Body of pancreas (tissue), 4 donors: ENCODE measurements around the gene CAMTA1. TPM values are rescaled to one million over a fixed set of nuclear protein-coding genes. Genes with fewer than 3 reads are reported as not detected.

Source experiments
- ATAC-seq: fragments of 150-250 bp; one replicate; pipeline ENCODE4 v1.9.1; 2016
- DNase-seq, 4 donors: peaks; one replicate each; pipeline ENCODE4 v3.0.0-alpha.2; 2019
- H3K27ac ChIP-seq, 4 donors: fragments of 200-600 bp; sonication (generic); 1 replicate in 3 of 4; 2 replicates in 1 of 4; pipeline versions ENCODE4 v1.5.1 to v1.6.1; 2016 to 2019; ENCODE audit warnings: mild to moderate bottlenecking in 1 of 4, mixed read lengths in 1 of 4, moderate library complexity in 1 of 4
- H3K27me3 ChIP-seq, 2 donors: fragments of 200-600 bp; sonication (generic); one replicate each; pipeline ENCODE4 v1.6.0; 2016; ENCODE audit warnings: mild to moderate bottlenecking in 1 of 2
- H3K36me3 ChIP-seq, 2 donors: fragments of 200-600 bp; sonication (generic); replicated peaks in 1 of 2; 2 replicates each; pipeline ENCODE4 v1.5.1; 2016; ENCODE audit warnings: low read depth in 2 of 2; ENCODE audit not compliant: insufficient read depth in 1 of 2
- H3K4me1 ChIP-seq: fragments of 200-600 bp; sonication (generic); one replicate; pipeline ENCODE4 v1.6.0; 2016
- H3K4me3 ChIP-seq, 2 donors: fragments of 200-600 bp; sonication (generic); 1 replicate in 1 of 2; 2 replicates in 1 of 2; pipeline ENCODE4 v1.5.1; 2016 to 2019
- H3K9me3 ChIP-seq, 3 donors: fragments of 200-600 bp; sonication (generic); 1 replicate in 2 of 3; 2 replicates in 1 of 3; pipeline ENCODE4 v1.5.1; 2016
- CTCF ChIP-seq, 7 experiments: fragments of 450-650 bp in 4 of 7; fragments of 200-600 bp in 3 of 7; sonication (generic) in 3 of 7; IDR thresholded peaks; one replicate each; pipeline ENCODE4 v1.5.1; 2016 to 2019; ENCODE audit warnings: antibody characterized with exemption in 7 of 7
- POLR2A ChIP-seq, 3 donors: fragments of 450-650 bp; IDR thresholded peaks; one replicate each; pipeline ENCODE4 v1.6.1; 2016; ENCODE audit warnings: antibody characterized with exemption in 3 of 3, mild to moderate bottlenecking in 2 of 3
- WGBS, 2 donors: methylation state at CpG; one replicate each; pipeline ENCODE4 v1.1.5; 2017; 5-methylcytosine and 5-hydroxymethylcytosine counted together
- intact Hi-C: fragments of 100-400 bp; cut with DNase I; formaldehyde crosslinking; loops from one replicate; pipeline ENCODE4 v1.15.1; 2023
- total RNA-seq, 2 donors: library from RNA; depleted of rRNA; stranded (reverse); fragments of >200 nt; gene quantifications; one replicate each; pipeline ENCODE4 v1.1.0, GENCODE V29; 2016

Gene CAMTA1
- total RNA-seq, 2 donors from 2014 or later, result 36.3 to 59.7 TPM

GRCh38 chr1:7680207-7680954, 895.1 kb downstream of the CAMTA1 start:
- WGBS, 2 donors, result 0% methylated on average over 11 to 79 of the region's 89 CpGs
- intact Hi-C loops, result no loop called here
- peak overlapping the region; percentile 27 to 32 for H3K4me3 ChIP-seq
- ATAC-seq (peak; percentile 62), DNase-seq (peak; percentile 21 to 51 (median 34))
- no peaks in the 10 kb centered on the region for H3K36me3 ChIP-seq
- peaks cover 16% of the 10 kb centered on the region for H3K4me1 ChIP-seq
- peak overlapping the region in 1 of 4 donors; percentile 12 for H3K27ac ChIP-seq
- no peaks in the 10 kb centered on the region for H3K27me3 ChIP-seq
- TF ChIP-seq CTCF (IDR thresholded peaks at IDR 0.05) (no peak), POLR2A (IDR thresholded peaks at IDR 0.05) (peak in 1 of 3 donors; percentile 13)
- no peaks in the 10 kb centered on the region for H3K9me3 ChIP-seq

- ATAC-seq (no peak), DNase-seq (no peak)
- no peak for TF ChIP-seq CTCF (IDR thresholded peaks at IDR 0.05)
- TF ChIP-seq POLR2A (IDR thresholded peaks at IDR 0.05), result no peak
- Histone ChIP-seq H3K4me3 (peak overlapping the region in 1 of 2 donors; percentile 32), H3K27ac (no peak overlapping the region), H3K27me3 (no peaks in the 10 kb centered on the region), H3K4me1 (peaks cover 16% of the 10 kb centered on the region), H3K36me3 (no peaks in the 10 kb centered on the region), H3K9me3 (no peaks in the 10 kb centered on the region)
- 0 to 2% methylated on average over 2 to 15 of the region's 16 CpGs for WGBS, 2 donors
- intact Hi-C loops, result no loop called here
Measured at GRCh38 chr1:7680955-7681268, 895.7 kb downstream of the CAMTA1 start.

- H3K9me3 ChIP-seq, result no peaks in the 10 kb centered on the region
- ATAC-seq (no peak), DNase-seq (no peak)
- 86 to 91% methylated on average over 4 to 6 of the region's 6 CpGs for WGBS, 2 donors
- TF ChIP-seq CTCF (IDR thresholded peaks at IDR 0.05) (no peak), POLR2A (IDR thresholded peaks at IDR 0.05) (no peak)
- no peak overlapping the region for H3K27ac ChIP-seq
- peaks cover 16% of the 10 kb centered on the region for H3K4me1 ChIP-seq
- H3K36me3 ChIP-seq, result no peaks in the 10 kb centered on the region
- intact Hi-C loops, result no loop called here
- no peaks in the 10 kb centered on the region for H3K27me3 ChIP-seq
- no peak overlapping the region for H3K4me3 ChIP-seq
Measured at GRCh38 chr1:7681401-7681800, 896.1 kb downstream of the CAMTA1 start.

- Histone ChIP-seq H3K9me3 (no peaks in the 10 kb centered on the region), H3K27ac (no peak overlapping the region), H3K36me3 (no peaks in the 10 kb centered on the region), H3K4me1 (peaks cover 16% of the 10 kb centered on the region), H3K4me3 (no peak overlapping the region), H3K27me3 (no peaks in the 10 kb centered on the region)
- DNase-seq (no peak), ATAC-seq (no peak)
- intact Hi-C loops, result no loop called here
- WGBS, 2 donors, result 70 to 75% methylated on average over 3 to 15 of the region's 15 CpGs
- TF ChIP-seq POLR2A (IDR thresholded peaks at IDR 0.05) (no peak), CTCF (IDR thresholded peaks at IDR 0.05) (no peak)
Measured at GRCh38 chr1:7683521-7683920, 898.3 kb downstream of the CAMTA1 start.

GRCh38 chr1:7684132-7684531, 898.9 kb downstream of the CAMTA1 start:
- TF ChIP-seq POLR2A (IDR thresholded peaks at IDR 0.05) (no peak), CTCF (IDR thresholded peaks at IDR 0.05) (no peak)
- Histone ChIP-seq H3K27ac (no peak overlapping the region), H3K36me3 (no peaks in the 10 kb centered on the region), H3K4me3 (no peak overlapping the region), H3K9me3 (no peaks in the 10 kb centered on the region), H3K4me1 (peaks cover 16% of the 10 kb centered on the region), H3K27me3 (no peaks in the 10 kb centered on the region)
- ATAC-seq (no peak), DNase-seq (no peak)
- intact Hi-C loops, result no loop called here
- 40 to 60% methylated on average over 1 to 8 of the region's 8 CpGs for WGBS, 2 donors
